ENCODE results near the gene WDR72. TPM values are rescaled to one million over a fixed set of nuclear protein-coding genes. Genes with fewer than 3 reads are reported as not detected.

Gene WDR72
- total RNA-seq, 2 experiments from 2014 or later, result not detected

DNA sequence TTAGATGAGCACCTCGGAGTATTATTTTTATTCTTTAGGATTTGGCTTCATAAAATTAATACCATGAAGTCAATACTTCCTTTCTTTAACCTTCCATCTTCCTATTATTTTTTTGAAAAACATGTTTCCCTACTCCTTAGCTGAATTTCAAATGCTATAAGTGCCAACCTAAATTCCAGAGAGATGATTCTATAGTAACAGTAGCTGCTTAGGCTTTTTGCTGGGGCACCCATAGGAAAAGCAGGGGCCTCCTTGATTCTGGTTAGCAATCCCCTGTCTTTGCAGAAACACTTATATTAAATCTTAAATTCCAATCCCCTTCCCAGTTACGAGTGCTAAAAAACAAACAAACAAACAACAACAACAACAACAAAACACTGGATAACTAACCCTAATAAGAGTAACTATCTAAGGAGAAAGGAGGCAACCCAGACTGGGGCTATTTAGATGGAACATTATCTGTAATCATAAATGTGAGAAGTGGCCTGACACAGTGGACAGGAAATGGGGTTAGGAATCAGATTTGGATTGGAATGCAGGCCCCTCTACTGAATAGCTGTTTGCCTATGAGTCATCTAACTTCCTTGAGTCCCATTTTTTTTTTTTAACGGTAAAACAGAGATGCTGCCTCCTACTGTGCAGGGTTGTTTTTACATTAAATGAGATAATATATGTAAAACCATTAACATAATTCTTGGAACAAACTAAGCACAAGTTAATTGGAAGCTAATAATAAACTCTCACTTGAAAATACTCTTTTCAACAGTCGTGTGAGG is 148.1 kb downstream of the WDR72 start:
- Mint-ChIP-seq H3K27me3 (no peaks in the 10 kb centered on the region), H3K4me3 (no peak overlapping the region), H3K9me3 (no peaks in the 10 kb centered on the region), H3K27ac (no peak overlapping the region), H3K4me1 (no peaks in the 10 kb centered on the region), H3K36me3 (ENCODE audit: low read depth) (no peaks in the 10 kb centered on the region)
- no peak for DNase-seq
- CTCF ChIA-PET, result no interaction called here
- POLR2A ChIA-PET, result no interaction called here

DNA sequence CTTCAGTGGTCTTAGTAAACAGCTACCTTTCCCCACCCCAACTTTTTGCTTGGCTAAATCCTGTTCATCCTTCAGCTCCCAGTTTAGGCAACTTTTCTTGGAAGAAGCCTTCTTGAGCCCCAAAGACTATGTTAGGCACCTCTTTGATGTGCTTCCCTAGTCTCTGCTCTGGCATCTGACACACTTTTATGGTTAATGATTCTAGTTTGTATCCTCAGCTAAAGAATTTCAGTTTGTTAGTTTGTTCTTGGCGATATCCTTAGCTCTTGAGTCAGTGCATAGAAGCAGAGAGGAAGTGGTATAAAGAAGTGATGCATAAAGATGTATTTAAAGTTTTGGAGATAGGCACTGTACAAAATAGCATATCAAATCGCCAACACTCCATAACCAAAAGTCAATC is 168.4 kb downstream of the WDR72 start:
- Mint-ChIP-seq H3K9me3 (no peaks in the 10 kb centered on the region), H3K4me1 (no peaks in the 10 kb centered on the region), H3K4me3 (no peak overlapping the region), H3K36me3 (ENCODE audit: low read depth) (no peaks in the 10 kb centered on the region), H3K27me3 (no peaks in the 10 kb centered on the region), H3K27ac (no peak overlapping the region)
- POLR2A ChIA-PET, result no interaction called here
- no peak for DNase-seq
- CTCF ChIA-PET, result no interaction called here

DNA sequence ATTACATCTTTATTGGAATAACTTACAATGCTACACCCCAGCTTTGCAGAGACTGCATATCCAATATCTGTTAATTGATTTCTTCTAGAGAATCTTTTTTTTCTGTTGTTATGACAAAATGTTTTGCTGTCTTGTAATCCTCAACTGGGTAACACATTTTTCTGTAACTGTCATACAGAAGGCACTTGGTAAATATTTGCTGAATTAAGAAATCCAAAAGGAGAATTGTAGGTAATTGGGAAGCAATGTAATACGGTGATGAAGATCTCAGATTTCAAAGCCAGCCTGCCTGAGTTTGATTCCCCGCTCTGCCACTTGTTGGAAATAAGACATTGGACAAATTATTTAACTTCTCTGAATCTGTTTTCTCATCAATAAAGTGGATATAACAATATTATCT is 169.1 kb downstream of the WDR72 start:
- DNase-seq, result no peak
- POLR2A ChIA-PET, result no interaction called here
- no peaks in the 10 kb centered on the region for H3K36me3 Mint-ChIP-seq (ENCODE audit: low read depth)

DNA sequence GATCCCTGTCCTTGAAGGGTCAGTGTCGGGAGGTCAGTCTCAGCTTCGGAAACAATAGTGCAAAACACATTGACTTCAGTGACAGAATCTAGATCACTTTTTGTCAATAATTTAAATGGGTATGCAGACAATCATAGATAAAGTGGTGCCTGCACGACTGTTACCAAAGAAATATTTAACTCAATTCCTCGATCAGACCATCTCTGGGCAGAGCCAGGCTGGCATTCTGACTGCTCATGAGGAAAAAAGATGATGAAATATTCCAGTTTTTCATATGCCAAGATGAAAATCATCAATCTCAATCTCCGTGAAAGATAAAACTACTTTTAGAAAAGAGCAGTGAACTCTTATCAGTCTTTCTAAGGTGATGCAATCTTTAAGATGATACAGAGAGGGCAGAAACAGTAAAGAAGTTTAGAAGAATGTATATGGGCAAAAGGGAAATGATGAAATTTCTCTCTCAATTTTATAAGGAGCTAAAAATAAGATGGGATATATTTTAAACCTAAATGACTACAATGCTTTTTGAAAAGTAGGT is 169.9 kb downstream of the WDR72 start:
- Mint-ChIP-seq H3K36me3 (ENCODE audit: low read depth) (no peaks in the 10 kb centered on the region), H3K27ac (no peak overlapping the region), H3K4me3 (no peak overlapping the region), H3K4me1 (no peaks in the 10 kb centered on the region), H3K9me3 (no peaks in the 10 kb centered on the region), H3K27me3 (no peaks in the 10 kb centered on the region)
- ChIA-PET POLR2A (no interaction called here), CTCF (no interaction called here)
- DNase-seq, result no peak

More for the DNA sequence above, 169.1 kb downstream of the WDR72 start:
- CTCF ChIA-PET, result no interaction called here
- Mint-ChIP-seq H3K9me3 (no peaks in the 10 kb centered on the region), H3K27me3 (no peaks in the 10 kb centered on the region), H3K4me1 (no peaks in the 10 kb centered on the region), H3K27ac (no peak overlapping the region), H3K4me3 (no peak overlapping the region)

DNA sequence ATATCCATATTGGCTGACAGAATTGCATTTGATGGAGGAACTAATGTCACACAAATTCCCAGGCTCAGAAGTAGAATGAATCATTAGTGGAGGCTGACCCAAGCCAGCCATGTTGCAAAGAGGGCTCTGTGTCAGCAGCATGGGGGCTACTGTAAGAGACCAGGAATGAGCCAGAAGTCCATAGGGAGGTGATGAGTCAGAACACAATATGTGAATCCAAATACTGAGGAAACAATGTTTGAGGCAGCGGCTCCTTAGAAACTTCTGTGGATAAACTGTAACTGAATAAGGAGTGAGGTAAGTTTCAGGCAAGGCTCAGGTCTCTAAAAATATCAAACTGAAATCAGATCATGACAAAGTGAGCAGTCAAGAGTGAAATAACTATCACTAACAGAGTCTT is 170.7 kb downstream of the WDR72 start:
- DNase-seq, result no peak
- ChIA-PET CTCF (no interaction called here), POLR2A (no interaction called here)
- no peaks in the 10 kb centered on the region for H3K9me3 Mint-ChIP-seq
- no peak overlapping the region for H3K27ac Mint-ChIP-seq
- H3K4me1 Mint-ChIP-seq, result no peaks in the 10 kb centered on the region
- H3K27me3 Mint-ChIP-seq, result no peaks in the 10 kb centered on the region
- H3K4me3 Mint-ChIP-seq, result no peak overlapping the region
- no peaks in the 10 kb centered on the region for H3K36me3 Mint-ChIP-seq (ENCODE audit: low read depth)

DNA sequence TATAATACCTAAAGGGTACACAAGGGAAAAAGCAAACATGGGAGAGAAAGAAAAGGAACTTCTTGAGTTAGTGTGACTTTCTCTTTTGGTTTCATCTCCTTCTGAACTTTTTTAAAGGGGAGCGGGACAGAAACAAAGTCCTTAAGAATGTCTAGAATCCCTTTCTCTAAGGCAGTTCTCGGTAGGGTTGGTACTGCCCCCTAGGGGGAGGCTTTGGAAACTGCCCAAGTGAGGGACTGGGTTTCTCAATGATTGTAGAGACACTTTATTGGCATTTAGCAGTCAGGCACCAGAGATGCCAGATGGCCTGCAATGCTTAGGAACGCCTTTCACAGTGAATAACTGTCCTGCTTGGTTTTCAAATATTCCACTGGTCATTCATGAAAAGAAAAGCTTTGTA is 172.7 kb downstream of the WDR72 start:
- Mint-ChIP-seq H3K27ac (no peak overlapping the region), H3K9me3 (no peaks in the 10 kb centered on the region), H3K36me3 (ENCODE audit: low read depth) (no peaks in the 10 kb centered on the region), H3K4me3 (no peak overlapping the region), H3K4me1 (no peaks in the 10 kb centered on the region), H3K27me3 (no peaks in the 10 kb centered on the region)
- POLR2A ChIA-PET, result no interaction called here
- CTCF ChIA-PET, result no interaction called here
- peak; percentile 7 for DNase-seq

DNA sequence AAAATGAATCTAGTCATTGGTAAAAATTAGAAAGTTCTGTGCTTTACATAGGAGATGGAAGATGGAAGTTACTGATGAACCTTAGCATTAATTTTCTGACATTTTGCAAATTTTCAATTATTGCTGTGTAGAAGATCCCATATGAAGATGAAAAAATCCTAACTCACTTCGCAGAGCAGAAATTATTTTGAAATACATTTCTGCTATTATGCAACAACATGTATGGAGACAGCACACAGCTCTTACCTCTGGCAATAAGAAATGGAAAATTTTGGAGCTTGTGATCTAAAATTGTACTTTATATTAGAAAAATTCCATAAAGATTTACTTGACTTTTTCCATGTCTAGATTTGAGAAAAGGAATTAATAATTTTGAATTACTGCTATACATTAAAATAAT is 177.9 kb downstream of the WDR72 start:
- Mint-ChIP-seq H3K27me3 (no peaks in the 10 kb centered on the region), H3K4me1 (no peaks in the 10 kb centered on the region), H3K36me3 (ENCODE audit: low read depth) (no peaks in the 10 kb centered on the region), H3K9me3 (no peaks in the 10 kb centered on the region), H3K27ac (no peak overlapping the region), H3K4me3 (no peak overlapping the region)
- CTCF ChIA-PET, result no interaction called here
- no peak for DNase-seq
- POLR2A ChIA-PET, result no interaction called here

DNA sequence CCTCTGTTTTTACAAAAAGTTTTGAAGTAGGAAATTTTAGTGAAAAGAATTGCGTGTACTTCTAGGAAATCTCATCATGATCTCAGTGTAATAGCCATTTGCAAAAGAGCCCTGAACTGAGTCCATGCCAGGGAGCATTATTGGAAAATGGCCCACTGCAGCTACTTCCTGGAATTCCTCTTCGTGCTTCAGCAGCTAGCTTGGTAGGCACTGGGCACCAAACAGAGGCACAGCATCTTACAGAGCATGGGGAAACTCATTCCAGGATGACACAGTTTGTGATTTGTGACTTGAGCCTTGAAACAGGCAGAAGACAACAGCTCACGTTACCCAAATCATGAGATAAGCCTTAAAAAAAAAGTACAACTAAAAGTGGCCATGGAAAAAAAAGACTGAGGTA is 179.1 kb downstream of the WDR72 start:
- Mint-ChIP-seq H3K4me1 (no peaks in the 10 kb centered on the region), H3K9me3 (no peaks in the 10 kb centered on the region), H3K4me3 (no peak overlapping the region), H3K27me3 (no peaks in the 10 kb centered on the region), H3K27ac (no peak overlapping the region), H3K36me3 (ENCODE audit: low read depth) (no peaks in the 10 kb centered on the region)
- POLR2A ChIA-PET, result no interaction called here
- DNase-seq, result no peak
- CTCF ChIA-PET, result no interaction called here

DNA sequence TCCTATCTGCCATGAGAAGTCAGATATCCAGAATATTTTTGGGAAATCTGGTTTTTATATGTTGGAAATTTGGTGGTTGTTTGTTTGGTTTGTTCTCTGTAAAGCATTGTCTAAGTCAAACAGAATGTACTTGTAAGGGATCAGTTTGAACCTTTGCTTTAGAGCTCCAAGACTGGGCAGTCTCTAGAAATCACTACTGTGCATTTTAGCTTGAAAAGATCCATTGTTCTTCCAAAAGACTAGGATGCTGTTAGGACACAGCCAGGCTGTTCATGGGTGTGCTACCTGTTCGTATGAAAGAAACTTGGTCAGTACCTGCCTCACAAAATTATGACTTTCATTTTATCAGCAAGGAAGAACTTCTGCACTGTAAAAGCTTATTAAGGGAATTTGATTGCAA is 182.6 kb downstream of the WDR72 start:
- Mint-ChIP-seq H3K27me3 (no peaks in the 10 kb centered on the region), H3K4me1 (no peaks in the 10 kb centered on the region), H3K4me3 (no peak overlapping the region), H3K27ac (no peak overlapping the region), H3K36me3 (ENCODE audit: low read depth) (no peaks in the 10 kb centered on the region), H3K9me3 (no peaks in the 10 kb centered on the region)
- CTCF ChIA-PET, result interaction anchor here (0.9 kb wide), 1 partner anchor 247 kb away, joined by 3 read pairs; no protein-coding TSS in a partner anchor
- POLR2A ChIA-PET, result no interaction called here
- no peak for DNase-seq

DNA sequence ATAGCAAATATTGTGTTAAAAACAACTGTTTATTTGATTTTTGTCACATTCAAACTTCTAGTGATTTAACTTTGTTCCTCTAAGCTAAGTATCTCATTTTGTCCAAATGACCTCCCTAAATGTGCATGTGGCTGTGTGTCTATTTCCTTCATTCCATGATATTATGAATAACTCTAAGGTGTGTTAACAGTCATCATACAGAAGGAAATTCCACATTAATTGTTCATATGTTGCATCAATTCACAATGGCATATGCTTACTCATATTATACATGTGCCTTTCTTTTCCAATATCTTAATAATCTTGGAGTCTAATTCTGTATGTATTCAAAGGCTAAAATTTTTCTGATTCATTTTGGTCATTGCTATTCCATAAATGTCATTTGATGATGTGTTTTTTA is 186.4 kb downstream of the WDR72 start:
- CTCF ChIA-PET, result no interaction called here
- Mint-ChIP-seq H3K9me3 (no peaks in the 10 kb centered on the region), H3K27ac (no peak overlapping the region), H3K4me3 (no peak overlapping the region), H3K36me3 (ENCODE audit: low read depth) (no peaks in the 10 kb centered on the region), H3K4me1 (no peaks in the 10 kb centered on the region), H3K27me3 (no peaks in the 10 kb centered on the region)
- no peak for DNase-seq
- POLR2A ChIA-PET, result no interaction called here

DNA sequence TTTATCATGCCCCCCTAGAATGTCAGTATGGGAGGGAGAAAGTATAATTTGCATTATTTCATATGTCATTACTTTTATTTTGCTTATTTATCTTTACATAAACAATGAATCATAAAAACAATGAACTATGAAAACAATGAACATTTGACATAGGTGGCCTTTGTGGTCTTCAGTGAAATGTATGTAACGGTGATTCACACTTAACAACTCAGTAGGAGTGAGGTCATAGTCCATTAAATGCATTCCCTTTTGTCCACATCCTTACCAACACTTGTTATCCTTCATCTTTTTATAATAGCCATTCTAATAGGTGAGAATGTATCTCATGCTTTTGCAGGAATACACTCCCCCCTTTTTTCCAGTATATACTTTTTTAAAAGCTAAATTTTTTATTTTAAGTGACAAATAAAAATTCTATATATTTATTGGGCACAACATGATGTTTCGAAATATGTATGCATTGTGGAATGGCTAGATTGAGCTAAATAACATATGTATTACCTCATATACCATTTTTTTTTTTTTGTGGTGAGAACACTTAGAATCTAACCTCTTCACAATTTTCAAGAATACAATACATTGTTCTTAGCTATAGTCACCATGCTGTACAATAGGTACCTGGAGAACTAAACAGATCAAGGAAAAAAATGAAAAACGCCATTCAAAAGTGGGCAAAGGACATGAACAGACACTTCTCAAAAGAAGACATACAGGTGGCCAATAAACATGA is 189.5 kb downstream of the WDR72 start:
- no peak overlapping the region for H3K4me3 Mint-ChIP-seq
- no peaks in the 10 kb centered on the region for H3K9me3 Mint-ChIP-seq
- DNase-seq, result no peak
- no peak overlapping the region for H3K27ac Mint-ChIP-seq
- H3K27me3 Mint-ChIP-seq, result peaks cover 2% of the 10 kb centered on the region
- POLR2A ChIA-PET, result no interaction called here
- CTCF ChIA-PET, result no interaction called here
- no peaks in the 10 kb centered on the region for H3K36me3 Mint-ChIP-seq (ENCODE audit: low read depth)
- H3K4me1 Mint-ChIP-seq, result no peaks in the 10 kb centered on the region

DNA sequence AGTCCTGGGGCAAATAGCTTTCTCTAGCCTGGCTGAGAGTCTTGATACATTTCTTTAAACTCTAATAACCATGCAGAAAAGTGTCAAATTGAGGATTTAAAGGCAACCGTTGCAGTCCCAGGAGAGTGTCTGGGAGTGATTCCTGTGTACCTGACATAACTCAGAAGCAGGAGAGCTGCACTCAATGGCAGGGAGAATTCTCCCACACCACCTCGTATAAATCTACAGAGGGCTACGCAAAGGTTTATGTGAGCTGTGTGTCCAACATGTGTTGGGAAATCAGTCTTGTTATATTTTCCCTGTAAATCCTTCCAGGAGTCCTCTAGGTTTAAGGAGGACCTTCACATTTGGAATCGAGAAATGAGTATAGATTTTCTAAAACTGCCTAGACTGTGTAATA is 192.6 kb downstream of the WDR72 start:
- Mint-ChIP-seq H3K9me3 (no peaks in the 10 kb centered on the region), H3K36me3 (ENCODE audit: low read depth) (no peaks in the 10 kb centered on the region), H3K4me1 (no peaks in the 10 kb centered on the region), H3K4me3 (no peak overlapping the region), H3K27ac (no peak overlapping the region), H3K27me3 (peaks cover 2% of the 10 kb centered on the region)
- ChIA-PET POLR2A (no interaction called here), CTCF (no interaction called here)
- no peak for DNase-seq

DNA sequence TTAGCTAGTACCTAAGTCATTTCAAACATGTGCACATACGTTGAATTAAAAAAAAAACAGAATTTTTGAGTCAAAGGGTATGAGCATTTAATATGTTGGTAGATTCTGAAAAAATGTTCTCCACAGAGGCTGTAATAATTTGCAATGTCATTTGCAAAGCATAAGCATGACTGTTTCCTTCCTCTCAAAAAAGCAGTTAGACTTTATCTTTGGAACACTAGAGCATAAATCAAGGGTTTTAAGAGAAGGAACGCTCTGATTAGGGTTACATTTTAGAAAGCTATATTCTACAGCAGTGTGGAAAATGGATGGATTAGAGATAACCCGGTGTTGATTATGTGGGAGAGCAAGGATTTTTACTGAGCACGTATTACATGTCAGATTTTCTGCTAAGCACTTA is 193.7 kb downstream of the WDR72 start:
- Mint-ChIP-seq H3K27ac (no peak overlapping the region), H3K36me3 (ENCODE audit: low read depth) (no peaks in the 10 kb centered on the region), H3K27me3 (peaks cover 2% of the 10 kb centered on the region), H3K4me1 (no peaks in the 10 kb centered on the region), H3K9me3 (no peaks in the 10 kb centered on the region), H3K4me3 (no peak overlapping the region)
- CTCF ChIA-PET, result no interaction called here
- POLR2A ChIA-PET, result no interaction called here
- no peak for DNase-seq

DNA sequence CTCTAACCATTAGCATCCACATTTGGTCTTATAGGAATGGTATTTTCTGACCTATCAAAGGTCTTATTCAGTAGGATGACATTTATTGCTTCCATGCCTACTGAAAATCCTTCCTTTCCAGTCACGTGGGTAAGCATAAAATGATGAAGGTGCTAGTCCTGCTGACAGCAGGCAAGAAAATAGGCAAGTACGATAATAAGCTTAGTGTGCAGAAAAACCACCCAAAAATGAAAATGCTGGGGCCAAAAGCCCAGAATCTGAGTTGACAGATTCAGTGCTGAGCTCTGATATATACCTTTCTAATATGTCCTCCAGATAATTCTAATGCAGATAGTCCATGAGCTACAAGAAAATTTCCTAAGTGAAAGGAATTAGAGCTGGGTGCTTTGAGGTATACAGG is 194.8 kb downstream of the WDR72 start:
- no peak overlapping the region for H3K4me3 Mint-ChIP-seq
- no peak for DNase-seq
- H3K9me3 Mint-ChIP-seq, result no peaks in the 10 kb centered on the region
- ChIA-PET CTCF (no interaction called here), POLR2A (no interaction called here)
- H3K36me3 Mint-ChIP-seq (ENCODE audit: low read depth), result no peaks in the 10 kb centered on the region
- peaks cover 2% of the 10 kb centered on the region for H3K27me3 Mint-ChIP-seq
- H3K4me1 Mint-ChIP-seq, result no peaks in the 10 kb centered on the region
- no peak overlapping the region for H3K27ac Mint-ChIP-seq

Data from activated CD4-positive, alpha-beta T cell treated with anti-CD3 and anti-CD28 coated beads, Interleukin-2, amount 10 ng/mL, durations not matched to agents 7 days and 5 days (primary cell).